ENCODE measurements around the gene CFAP251. TPM values are rescaled to one million over a fixed set of nuclear protein-coding genes. Genes with fewer than 3 reads are reported as not detected.
A peak's percentile ranks its signal among the peaks of the same experiment; 100 is the strongest.
"Not testable (repeated sequence)": the region's sequence is repeated elsewhere in the genome, so short reads cannot be mapped to it uniquely, and the experiment has no call there.

Gene CFAP251
- total RNA-seq, 1 donor from 2014 or later, result 1.2 TPM

- intact Hi-C loops (cut with micrococcal nuclease), result no loop called here
- Mint-ChIP-seq H3K27ac (peak overlapping the region; percentile 64), H3K36me3 (ENCODE audit: low read depth) (no peaks in the 10 kb centered on the region), H3K4me3 (peak overlapping the region; percentile 3), H3K9me3 (no peaks in the 10 kb centered on the region), H3K27me3 (no peaks in the 10 kb centered on the region), H3K4me1 (peaks cover 35% of the 10 kb centered on the region)
- ChIA-PET POLR2A (interaction anchor here (0.6 kb wide), 1 partner anchor 183 kb away, joined by 7 read pairs; no protein-coding TSS in a partner anchor), CTCF (interaction anchor here (1.3 to 2.3 kb wide), 2 partner anchors 9 to 196 kb away, joined by 4 to 11 read pairs; partner anchors contain the start of gene CFAP251)
- TF ChIP-seq, protein P1, sequence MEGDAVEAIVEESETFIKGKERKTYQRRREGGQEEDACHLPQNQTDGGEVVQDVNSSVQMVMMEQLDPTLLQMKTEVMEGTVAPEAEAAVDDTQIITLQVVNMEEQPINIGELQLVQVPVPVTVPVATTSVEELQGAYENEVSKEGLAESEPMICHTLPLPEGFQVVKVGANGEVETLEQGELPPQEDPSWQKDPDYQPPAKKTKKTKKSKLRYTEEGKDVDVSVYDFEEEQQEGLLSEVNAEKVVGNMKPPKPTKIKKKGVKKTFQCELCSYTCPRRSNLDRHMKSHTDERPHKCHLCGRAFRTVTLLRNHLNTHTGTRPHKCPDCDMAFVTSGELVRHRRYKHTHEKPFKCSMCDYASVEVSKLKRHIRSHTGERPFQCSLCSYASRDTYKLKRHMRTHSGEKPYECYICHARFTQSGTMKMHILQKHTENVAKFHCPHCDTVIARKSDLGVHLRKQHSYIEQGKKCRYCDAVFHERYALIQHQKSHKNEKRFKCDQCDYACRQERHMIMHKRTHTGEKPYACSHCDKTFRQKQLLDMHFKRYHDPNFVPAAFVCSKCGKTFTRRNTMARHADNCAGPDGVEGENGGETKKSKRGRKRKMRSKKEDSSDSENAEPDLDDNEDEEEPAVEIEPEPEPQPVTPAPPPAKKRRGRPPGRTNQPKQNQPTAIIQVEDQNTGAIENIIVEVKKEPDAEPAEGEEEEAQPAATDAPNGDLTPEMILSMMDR (IDR thresholded peaks at IDR 0.05), result no peak
- ATAC-seq (ENCODE audit: low read depth) (peak; percentile 5), DNase-seq (no peak)
Observed at GRCh38 chr12:121927813-121928212, 9.4 kb downstream of the CFAP251 start.

DNA sequence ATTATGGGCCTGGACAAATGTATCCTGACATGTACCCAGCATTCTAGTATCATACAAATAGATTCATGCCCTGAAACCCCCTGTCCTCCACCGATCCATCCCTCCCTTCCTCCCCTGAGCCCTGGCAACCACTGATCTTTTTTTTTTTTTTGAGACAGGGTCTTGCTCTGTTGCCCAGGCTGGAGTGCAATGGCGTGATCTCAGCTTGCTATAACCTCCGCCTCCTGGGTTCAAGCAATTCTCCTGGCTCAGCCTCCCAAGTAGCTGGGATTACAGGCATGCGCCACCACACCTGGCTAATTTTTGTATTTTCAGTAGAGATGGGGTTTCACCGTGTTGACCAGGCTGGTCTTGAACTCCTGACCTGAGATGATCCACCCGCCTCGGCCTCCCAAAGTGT lies 11.2 kb downstream of the CFAP251 start:
- DNase-seq; H3K27ac Mint-ChIP-seq; ATAC-seq (ENCODE audit: low read depth); CTCF ChIA-PET; H3K27me3 Mint-ChIP-seq; H3K9me3 Mint-ChIP-seq; intact Hi-C loops (cut with micrococcal nuclease); H3K36me3 Mint-ChIP-seq (ENCODE audit: low read depth); H3K4me3 Mint-ChIP-seq: not testable (repeated sequence)
- POLR2A ChIA-PET, result interaction anchor here (0.6 kb wide), 1 partner anchor 135 kb away, joined by 3 read pairs; no protein-coding TSS in a partner anchor
- peaks cover 35% of the 10 kb centered on the region for H3K4me1 Mint-ChIP-seq

DNA sequence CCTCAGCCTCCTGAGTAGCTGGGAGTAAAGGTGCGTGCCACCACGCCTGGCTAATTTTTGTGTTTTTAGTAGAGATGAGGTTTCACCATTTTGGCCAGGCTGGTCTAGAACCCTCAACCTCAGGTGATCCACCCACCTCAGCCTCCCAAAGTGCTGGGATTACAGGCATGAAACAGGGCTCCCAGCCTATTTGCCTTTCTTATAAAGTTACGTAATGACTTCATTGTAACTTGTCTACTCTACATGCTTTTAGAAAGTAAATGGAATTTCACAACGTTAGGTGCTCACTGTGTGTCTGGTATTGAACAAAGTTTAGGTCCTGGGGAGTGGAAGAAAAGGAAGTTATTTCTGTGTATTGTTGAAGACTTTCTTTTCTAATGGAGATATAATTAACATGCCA lies 12.5 kb downstream of the CFAP251 start:
- ChIA-PET CTCF (no interaction called here), POLR2A (interaction anchor here (0.6 kb wide), 1 partner anchor 507 kb away, joined by 3 read pairs; no protein-coding TSS in a partner anchor)
- DNase-seq, result no peak
- peaks cover 35% of the 10 kb centered on the region for H3K4me1 Mint-ChIP-seq
- no peak overlapping the region for H3K27ac Mint-ChIP-seq
- H3K27me3 Mint-ChIP-seq, result no peaks in the 10 kb centered on the region
- no peaks in the 10 kb centered on the region for H3K9me3 Mint-ChIP-seq
- no peak for ATAC-seq (ENCODE audit: low read depth)
- TF ChIP-seq, protein P1 (IDR thresholded peaks at IDR 0.05), result no peak
- H3K4me3 Mint-ChIP-seq, result no peak overlapping the region
- no peaks in the 10 kb centered on the region for H3K36me3 Mint-ChIP-seq (ENCODE audit: low read depth)
- intact Hi-C loops (cut with micrococcal nuclease), result no loop called here

DNA sequence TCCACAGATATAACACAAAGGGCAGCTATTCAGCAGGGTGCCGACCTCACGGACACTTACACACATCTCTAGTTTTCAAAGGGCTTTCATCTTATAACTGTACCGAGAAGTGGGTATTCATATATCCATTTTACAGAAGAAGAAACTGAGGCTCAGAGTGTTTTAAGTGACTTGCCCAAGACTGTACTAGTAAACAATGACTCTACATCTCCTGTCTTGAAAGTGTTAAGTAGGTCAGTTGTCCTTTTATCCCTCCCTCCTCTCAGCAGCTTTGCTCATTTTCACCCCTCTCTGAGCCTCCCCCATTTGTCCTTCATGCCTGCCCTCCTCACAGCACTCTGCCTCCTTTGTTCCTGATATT lies 13.8 kb downstream of the CFAP251 start:
- ChIA-PET POLR2A (interaction anchor here (0.6 kb wide), 1 partner anchor 94 kb away, joined by 5 read pairs; no protein-coding TSS in a partner anchor), CTCF (no interaction called here)
- DNase-seq, result no peak
- Mint-ChIP-seq H3K36me3 (ENCODE audit: low read depth) (no peaks in the 10 kb centered on the region), H3K4me1 (peaks cover 31% of the 10 kb centered on the region), H3K9me3 (no peaks in the 10 kb centered on the region), H3K27ac (no peak overlapping the region), H3K4me3 (no peak overlapping the region), H3K27me3 (no peaks in the 10 kb centered on the region)
- ATAC-seq (ENCODE audit: low read depth), result no peak
- TF ChIP-seq, protein P1 (IDR thresholded peaks at IDR 0.05), result no peak
- intact Hi-C loops (cut with micrococcal nuclease), result no loop called here

DNA sequence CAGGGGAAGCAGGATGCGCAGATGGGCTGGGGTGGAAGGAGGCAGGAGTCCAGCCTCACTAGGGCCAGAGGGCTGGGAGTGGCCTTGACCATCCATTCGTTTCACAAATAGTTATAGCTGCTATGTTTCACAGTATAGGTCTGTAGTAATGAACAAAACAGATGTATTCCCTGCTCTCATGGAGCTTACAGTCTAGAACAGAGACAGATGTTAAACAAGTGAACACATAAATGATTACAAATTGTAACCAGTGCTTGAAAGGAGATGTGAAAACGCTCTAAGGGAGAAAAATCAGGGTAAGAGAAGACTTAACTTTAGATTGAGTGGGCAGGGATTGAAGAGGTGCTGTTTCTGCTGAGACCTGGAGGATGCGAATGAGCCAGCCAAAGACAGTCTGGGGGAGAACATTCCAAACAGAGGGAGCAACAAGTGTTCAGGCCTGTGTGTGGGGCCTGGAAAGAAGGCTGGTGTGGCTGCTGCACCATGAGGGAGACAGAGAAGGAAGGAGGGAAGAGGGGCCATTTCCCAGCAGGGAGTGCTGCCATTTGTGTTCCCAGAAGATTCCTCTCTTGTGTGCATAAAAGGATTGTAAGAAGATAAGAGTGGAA lies 14.6 kb downstream of the CFAP251 start:
- Mint-ChIP-seq H3K27ac (no peak overlapping the region), H3K36me3 (ENCODE audit: low read depth) (no peaks in the 10 kb centered on the region), H3K9me3 (no peaks in the 10 kb centered on the region), H3K4me3 (no peak overlapping the region), H3K4me1 (peaks cover 22% of the 10 kb centered on the region), H3K27me3 (no peaks in the 10 kb centered on the region)
- TF ChIP-seq, protein P1 (IDR thresholded peaks at IDR 0.05), result no peak
- POLR2A ChIA-PET, result interaction anchor here (1.0 kb wide), 1 partner anchor 8 kb away, joined by 3 read pairs; no protein-coding TSS in a partner anchor
- DNase-seq (no peak), ATAC-seq (ENCODE audit: low read depth) (no peak)
- intact Hi-C loops (cut with micrococcal nuclease), result no loop called here
- CTCF ChIA-PET, result no interaction called here

Data from activated B cell treated with CpG ODN at 0.5 μM for 24 hours (primary cell).